ENCODE results near the gene PRKD2.
"Not testable (repeated sequence)": the region's sequence is repeated elsewhere in the genome, so short reads cannot be mapped to it uniquely, and the experiment has no call there.

- not testable (repeated sequence) for TF ChIP-seq CTCF, POLR2A (IDR thresholded peaks at IDR 0.05)
Observed at GRCh38 chr19:46712768-46713338, 4.1 kb downstream of the PRKD2 start.

Measured in uterus (tissue), 2 donors.